Stimulated activated CD8-positive, alpha-beta memory T cell treated with anti-CD3 and anti-CD28 coated beads, Interleukin-15, amount 100 ng/mL, for 1 hour (primary cell): Measurements from ENCODE around the gene TNS1.

Source experiments
- DNase-seq: peaks from one replicate; pipeline ENCODE4 v3.0.0-alpha.2; 2020; ENCODE audit warnings: low read depth

Gene TNS1

GRCh38 chr2:217849154-217849975 lies 153.4 kb downstream of the TNS1 start:
- DNase-seq, result no peak

GRCh38 chr2:217848351-217848957 lies 154.3 kb downstream of the TNS1 start:
- DNase-seq, result no peak

- no peak for DNase-seq
Observed at GRCh38 chr2:217847552-217848350, 155.0 kb downstream of the TNS1 start.

GRCh38 chr2:217847115-217847514 lies 155.7 kb downstream of the TNS1 start:
- no peak for DNase-seq

GRCh38 chr2:217846321-217846743 lies 156.5 kb downstream of the TNS1 start:
- no peak for DNase-seq

- DNase-seq, result no peak
Observed at GRCh38 chr2:217845301-217845700, 157.5 kb downstream of the TNS1 start.

- DNase-seq, result no peak
Observed at GRCh38 chr2:217844696-217845095, 158.1 kb downstream of the TNS1 start.

- DNase-seq, result no peak
Observed at GRCh38 chr2:217843324-217843723, 159.5 kb downstream of the TNS1 start.

GRCh38 chr2:217842017-217842416 lies 160.8 kb downstream of the TNS1 start:
- no peak for DNase-seq

- no peak for DNase-seq
Observed at GRCh38 chr2:217840522-217840921, 162.3 kb downstream of the TNS1 start.

GRCh38 chr2:217839750-217840107 lies 163.1 kb downstream of the TNS1 start:
- no peak for DNase-seq

GRCh38 chr2:217839073-217839749 lies 163.6 kb downstream of the TNS1 start:
- no peak for DNase-seq

GRCh38 chr2:217838409-217838831 lies 164.4 kb downstream of the TNS1 start:
- DNase-seq, result no peak

GRCh38 chr2:217837530-217837929 lies 165.3 kb downstream of the TNS1 start:
- no peak for DNase-seq

- DNase-seq, result no peak
Observed at GRCh38 chr2:217836901-217837491, 165.8 kb downstream of the TNS1 start.

- no peak for DNase-seq
Observed at GRCh38 chr2:217835931-217836891, 166.6 kb downstream of the TNS1 start.

- DNase-seq, result no peak
Observed at GRCh38 chr2:217834744-217835513, 167.9 kb downstream of the TNS1 start.

GRCh38 chr2:217834057-217834620 lies 168.7 kb downstream of the TNS1 start:
- DNase-seq, result no peak

- no peak for DNase-seq
Observed at GRCh38 chr2:217833439-217833838, 169.4 kb downstream of the TNS1 start.

GRCh38 chr2:217832987-217833386 lies 169.8 kb downstream of the TNS1 start:
- no peak for DNase-seq
